Trophoblast cell (in vitro differentiated cells and primary cell): Measurements from ENCODE around the gene MYL10.

Source experiments
- DNase-seq, 2 donors: peaks; one replicate each; pipeline ENCODE4 v3.0.0-alpha.2; 2016
- H2AFZ ChIP-seq: 2 replicates; pipeline ENCODE4 v1.6.1; 2013; ENCODE audit warnings: low read length, moderate library complexity, mild to moderate bottlenecking; ENCODE audit not compliant: insufficient read depth, poor library complexity
- H2AK5ac ChIP-seq: 2 replicates; pipeline ENCODE4 v1.6.1; 2013; ENCODE audit warnings: mild to moderate bottlenecking, low read length
- H2BK120ac ChIP-seq: 2 replicates; pipeline ENCODE4 v1.6.1; 2013; ENCODE audit warnings: low read length, mild to moderate bottlenecking, moderate library complexity; ENCODE audit not compliant: insufficient read depth, poor library complexity
- H2BK12ac ChIP-seq: 2 replicates; pipeline ENCODE4 v1.6.1; 2013; ENCODE audit warnings: mild to moderate bottlenecking, low read length, moderate library complexity
- H2BK5ac ChIP-seq: 2 replicates; pipeline ENCODE4 v1.6.1; 2013; ENCODE audit warnings: low read length, low read depth, moderate library complexity, mild to moderate bottlenecking; ENCODE audit not compliant: poor library complexity
- H3K14ac ChIP-seq: 2 replicates; pipeline ENCODE4 v1.6.1; 2013; ENCODE audit warnings: mild to moderate bottlenecking, low read length
- H3K18ac ChIP-seq: 2 replicates; pipeline ENCODE4 v1.6.1; 2013; ENCODE audit warnings: mild to moderate bottlenecking, low read length
- H3K23ac ChIP-seq: 2 replicates; pipeline ENCODE4 v1.6.1; 2013; ENCODE audit warnings: low read length
- H3K27ac ChIP-seq: 2 replicates; pipeline ENCODE4 v1.5.1; 2013; ENCODE audit warnings: low read depth, mild to moderate bottlenecking, inconsistent platforms, low read length, moderate library complexity
- H3K27me3 ChIP-seq: 2 replicates; pipeline ENCODE4 v1.6.1; 2013; ENCODE audit warnings: inconsistent platforms, mild to moderate bottlenecking, low read length, moderate library complexity; ENCODE audit not compliant: insufficient read depth
- H3K36me3 ChIP-seq, 2 experiments: 1 replicate in 1 of 2; 2 replicates in 1 of 2; pipeline ENCODE4 v1.6.1; 2013; ENCODE audit warnings: low read length in 2 of 2, mild to moderate bottlenecking in 2 of 2, moderate library complexity in 1 of 2; ENCODE audit not compliant: insufficient read depth in 2 of 2, control insufficient read depth in 1 of 2
- H3K4ac ChIP-seq: 2 replicates; pipeline ENCODE4 v1.6.1; 2013; ENCODE audit warnings: low read depth, mild to moderate bottlenecking, low read length, moderate library complexity
- H3K4me1 ChIP-seq, 2 experiments: 1 replicate in 1 of 2; 2 replicates in 1 of 2; pipeline ENCODE4 v1.6.1; 2013; ENCODE audit warnings: low read length in 2 of 2, mild to moderate bottlenecking in 2 of 2, moderate library complexity in 1 of 2; ENCODE audit not compliant: insufficient read depth in 2 of 2, control insufficient read depth in 1 of 2
- H3K4me2 ChIP-seq: 2 replicates; pipeline ENCODE4 v1.6.1; 2013; ENCODE audit warnings: inconsistent platforms, mild to moderate bottlenecking, low read length, moderate library complexity
- H3K4me3 ChIP-seq: 2 replicates; pipeline ENCODE4 v1.5.1; 2013; ENCODE audit warnings: mild to moderate bottlenecking, low read depth, low read length, inconsistent platforms
- H3K79me1 ChIP-seq: one replicate; pipeline ENCODE4 v1.6.1; 2013; ENCODE audit warnings: low read length
- H3K79me2 ChIP-seq: 2 replicates; pipeline ENCODE4 v1.6.1; 2013; ENCODE audit warnings: low read length, mild to moderate bottlenecking; ENCODE audit not compliant: control insufficient read depth, insufficient read depth, poor library complexity
- H3K9ac ChIP-seq: 2 replicates; pipeline ENCODE4 v1.6.1; 2013; ENCODE audit warnings: mild to moderate bottlenecking, low read length
- H3K9me3 ChIP-seq: 2 replicates; pipeline ENCODE4 v1.6.1; 2013; ENCODE audit warnings: low read depth, mild to moderate bottlenecking, control low read depth, inconsistent platforms, low read length; ENCODE audit not compliant: insufficient read depth
- H4K12ac ChIP-seq: 2 replicates; pipeline ENCODE4 v1.6.1; 2013; ENCODE audit warnings: low read depth, mild to moderate bottlenecking, low read length, moderate library complexity
- H4K8ac ChIP-seq: 2 replicates; pipeline ENCODE4 v1.6.1; 2013; ENCODE audit warnings: low read depth, mild to moderate bottlenecking, low read length, moderate library complexity
- H4K91ac ChIP-seq: one replicate; pipeline ENCODE4 v1.6.1; 2013; ENCODE audit warnings: low read depth, mild to moderate bottlenecking, low read length, moderate library complexity
- WGBS: extraction: QIAGEN DNeasy Blood & Tissue Kit; methylation state at CpG from one replicate; pipeline ENCODE4 v1.1.7; 2013; ENCODE audit warnings: missing lambda C conversion rate; ENCODE audit not compliant: insufficient read length, insufficient coverage; ENCODE audit errors: extremely low coverage; 5-methylcytosine and 5-hydroxymethylcytosine counted together

The MYL10 gene

GRCh38 chr7:101597941-101598340 is 31.2 kb downstream of the MYL10 start:
- Histone ChIP-seq H4K12ac (no peak overlapping the region), H2BK5ac (no peak overlapping the region), H3K9me3 (no peaks in the 10 kb centered on the region), H2BK120ac (no peak overlapping the region), H3K4me2 (no peak overlapping the region), H3K27ac (no peak overlapping the region), H3K79me2 (no peaks in the 10 kb centered on the region), H3K4ac (no peak overlapping the region), H4K91ac (no peak overlapping the region), H2BK12ac (no peak overlapping the region), H2AK5ac (no peak overlapping the region), H3K14ac (no peak overlapping the region), H2AFZ (no peak overlapping the region), H3K23ac (no peak overlapping the region), H3K4me1 (peaks cover 9 to 10% of the 10 kb centered on the region in 2 experiments), H3K79me1 (peaks cover 1% of the 10 kb centered on the region), H3K4me3 (no peak overlapping the region), H3K36me3 (no peaks in the 10 kb centered on the region), H4K8ac (no peak overlapping the region), H3K27me3 (no peaks in the 10 kb centered on the region), H3K18ac (no peak overlapping the region), H3K9ac (no peak overlapping the region)
- DNase-seq: no peak
- no CpG with 5 or more reads among the region's 6 CpGs for WGBS

GRCh38 chr7:101596898-101597297 is 32.2 kb downstream of the MYL10 start:
- Histone ChIP-seq H3K79me1 (peaks cover 1% of the 10 kb centered on the region), H4K91ac (no peak overlapping the region), H2BK12ac (no peak overlapping the region), H2AFZ (no peak overlapping the region), H2AK5ac (no peak overlapping the region), H3K27me3 (no peaks in the 10 kb centered on the region), H3K4me1 (peaks cover 8 to 9% of the 10 kb centered on the region in 2 experiments), H3K36me3 (no peaks in the 10 kb centered on the region), H2BK5ac (no peak overlapping the region), H3K27ac (no peak overlapping the region), H3K4ac (no peak overlapping the region), H3K9ac (no peak overlapping the region), H3K4me2 (no peak overlapping the region), H3K18ac (no peak overlapping the region), H3K23ac (no peak overlapping the region), H3K14ac (no peak overlapping the region), H2BK120ac (no peak overlapping the region), H3K9me3 (no peaks in the 10 kb centered on the region), H4K8ac (no peak overlapping the region), H3K79me2 (no peaks in the 10 kb centered on the region), H3K4me3 (no peak overlapping the region), H4K12ac (no peak overlapping the region)
- no CpG with 5 or more reads among the region's 1 CpG for WGBS
- DNase-seq: no peak

- H3K4me3 ChIP-seq: no peak overlapping the region
- H2BK5ac ChIP-seq: no peak overlapping the region
- peaks cover 1% of the 10 kb centered on the region for H3K79me1 ChIP-seq
- no peak overlapping the region for H2AFZ ChIP-seq
- H3K14ac ChIP-seq: no peak overlapping the region
- H3K23ac ChIP-seq: no peak overlapping the region
- WGBS: no CpG with 5 or more reads among the region's 4 CpGs
- no peak overlapping the region for H3K27ac ChIP-seq
- no peak overlapping the region for H2AK5ac ChIP-seq
- H3K9me3 ChIP-seq: no peaks in the 10 kb centered on the region
- H4K91ac ChIP-seq: no peak overlapping the region
- no peak overlapping the region for H3K4ac ChIP-seq
- no peaks in the 10 kb centered on the region for H3K27me3 ChIP-seq
- no peak overlapping the region for H2BK12ac ChIP-seq
- no peak overlapping the region for H3K4me2 ChIP-seq
- no peak overlapping the region for H4K12ac ChIP-seq
- no peak overlapping the region for H3K9ac ChIP-seq
- H2BK120ac ChIP-seq: no peak overlapping the region
- peaks cover 8 to 9% of the 10 kb centered on the region in 2 experiments for H3K4me1 ChIP-seq
- H3K18ac ChIP-seq: no peak overlapping the region
- no peaks in the 10 kb centered on the region for H3K79me2 ChIP-seq
- H3K36me3 ChIP-seq: no peaks in the 10 kb centered on the region
- DNase-seq: no peak
- no peak overlapping the region for H4K8ac ChIP-seq
Observed at GRCh38 chr7:101595766-101596537, 33.1 kb downstream of the MYL10 start.

- H2AFZ ChIP-seq: no peak overlapping the region
- WGBS: no CpG with 5 or more reads among the region's 1 CpG
- H3K9ac ChIP-seq: no peak overlapping the region
- H3K18ac ChIP-seq: no peak overlapping the region
- H3K79me2 ChIP-seq: no peaks in the 10 kb centered on the region
- H2BK12ac ChIP-seq: no peak overlapping the region
- H3K9me3 ChIP-seq: no peaks in the 10 kb centered on the region
- peaks cover 1% of the 10 kb centered on the region for H3K79me1 ChIP-seq
- DNase-seq: no peak
- H3K23ac ChIP-seq: no peak overlapping the region
- H4K91ac ChIP-seq: no peak overlapping the region
- no peaks in the 10 kb centered on the region for H3K27me3 ChIP-seq
- H3K4me2 ChIP-seq: no peak overlapping the region
- no peak overlapping the region for H4K8ac ChIP-seq
- no peak overlapping the region for H3K4ac ChIP-seq
- no peak overlapping the region for H2BK120ac ChIP-seq
- no peak overlapping the region for H2BK5ac ChIP-seq
- H3K4me3 ChIP-seq: no peak overlapping the region
- no peaks in the 10 kb centered on the region for H3K36me3 ChIP-seq
- H3K27ac ChIP-seq: no peak overlapping the region
- H2AK5ac ChIP-seq: no peak overlapping the region
- H3K4me1 ChIP-seq: peaks cover 8 to 9% of the 10 kb centered on the region in 2 experiments
- no peak overlapping the region for H3K14ac ChIP-seq
- H4K12ac ChIP-seq: no peak overlapping the region
Observed at GRCh38 chr7:101595246-101595645, 33.9 kb downstream of the MYL10 start.
